Gastroesophageal sphincter (tissue), 4 donors: ENCODE measurements around the gene PKP3. TPM values are rescaled to one million over a fixed set of nuclear protein-coding genes. Genes with fewer than 3 reads are reported as not detected.

ENCODE experiments used
- ATAC-seq: fragments of 150-250 bp; one replicate; pipeline ENCODE4 v1.9.1; 2016; ENCODE audit warnings: mild to moderate bottlenecking, moderate library complexity
- H3K27ac ChIP-seq, 4 donors: fragments of 200-600 bp; sonication (generic) in 3 of 4; 1 replicate in 3 of 4; 2 replicates in 1 of 4; pipeline ENCODE4 v1.5.1; 2016 to 2019
- H3K27me3 ChIP-seq: fragments of 200-600 bp; sonication (generic); one replicate; pipeline ENCODE4 v1.5.1; 2019
- H3K36me3 ChIP-seq, 2 donors: fragments of 200-600 bp; sonication (generic); one replicate each; pipeline ENCODE4 v1.5.1; 2019; ENCODE audit warnings: control low read depth in 1 of 2
- H3K4me1 ChIP-seq, 3 donors: fragments of 200-600 bp; sonication (generic); 1 replicate in 2 of 3; 2 replicates in 1 of 3; pipeline ENCODE4 v1.5.1; 2016 to 2019; ENCODE audit warnings: control low read depth in 2 of 3
- H3K4me3 ChIP-seq, 2 donors: fragments of 200-600 bp; sonication (generic); one replicate each; pipeline ENCODE4 v1.5.1; 2019; ENCODE audit warnings: mild to moderate bottlenecking in 1 of 2, moderate library complexity in 1 of 2
- H3K9me3 ChIP-seq, 3 donors: fragments of 200-600 bp; sonication (generic); one replicate each; pipeline ENCODE4 v1.5.1; 2017 to 2019; ENCODE audit warnings: control low read depth in 2 of 3
- CTCF ChIP-seq, 4 experiments: fragments of 200-600 bp in 2 of 4; fragments of 450-650 bp in 2 of 4; sonication (generic) in 1 of 4; IDR thresholded peaks; one replicate each; pipeline ENCODE4 v1.5.1; 2017 to 2019; ENCODE audit warnings: antibody characterized with exemption in 4 of 4, mild to moderate bottlenecking in 2 of 4, moderate library complexity in 2 of 4
- EP300 ChIP-seq: sonication (generic); formaldehyde crosslinking; IDR thresholded peaks from one replicate; pipeline ENCODE4 v1.6.1; 2017; ENCODE audit warnings: antibody characterized with exemption, mild to moderate bottlenecking
- POLR2A ChIP-seq, 2 donors: fragments of 450-650 bp; IDR thresholded peaks; one replicate each; pipeline ENCODE4 v1.6.1; 2017; ENCODE audit warnings: antibody characterized with exemption in 2 of 2, mild to moderate bottlenecking in 2 of 2, moderate library complexity in 1 of 2
- POLR2AphosphoS5 ChIP-seq: sonication (generic); formaldehyde crosslinking; IDR thresholded peaks from one replicate; pipeline ENCODE4 v1.6.1; 2017; ENCODE audit warnings: antibody characterized with exemption
- WGBS, 2 donors: methylation state at CpG; one replicate each; pipeline ENCODE4 v1.1.5; 2018; ENCODE audit warnings: low coverage in 1 of 2; 5-methylcytosine and 5-hydroxymethylcytosine counted together
- total RNA-seq, 4 donors: library from RNA; depleted of rRNA; stranded (reverse); fragments of >200 nt; gene quantifications; one replicate each; pipeline ENCODE4 v1.1.0, GENCODE V29; 2016

Gene PKP3
- total RNA-seq, 4 donors from 2014 or later = 0.67 to 14.3 (median 2.3) TPM

GRCh38 chr11:368414-369335 is 25.3 kb upstream of the PKP3 start:
- peak overlapping the region in 2 of 4 donors; percentile 41 to 50 for H3K27ac ChIP-seq
- peak; percentile 32 for ATAC-seq
- no peaks in the 10 kb centered on the region for H3K9me3 ChIP-seq
- 0% methylated on average over 1 to 2 of the region's 61 CpGs for WGBS, 2 donors
- H3K4me3 ChIP-seq = peak overlapping the region; percentile 26 to 56
- peaks cover 0 to 3% of the 10 kb centered on the region in 2 donors for H3K36me3 ChIP-seq
- H3K27me3 ChIP-seq = peaks cover 33% of the 10 kb centered on the region
- peaks cover 0 to 29% (median 8%) of the 10 kb centered on the region in 3 donors for H3K4me1 ChIP-seq
- no peak for TF ChIP-seq POLR2A (IDR thresholded peaks at IDR 0.05)
- peak in 1 of 4 experiments; percentile 10 for TF ChIP-seq CTCF (IDR thresholded peaks at IDR 0.05)
- no peak for TF ChIP-seq EP300
- no peak for TF ChIP-seq POLR2AphosphoS5

- Histone ChIP-seq H3K4me3 (peak within 1 kb of the TSS; percentile 26 to 56), H3K9me3 (no peaks in the 10 kb centered on the region), H3K4me1 (peaks cover 0 to 29% (median 8%) of the 10 kb centered on the region in 3 donors), H3K27ac (peak within 1 kb of the TSS in 2 of 4 donors; percentile 41 to 50), H3K27me3 (peaks cover 28% of the 10 kb centered on the region), H3K36me3 (peaks cover 0 to 6% of the 10 kb centered on the region in 2 donors)
- no peak for TF ChIP-seq EP300
- no peak for TF ChIP-seq CTCF (IDR thresholded peaks at IDR 0.05)
- TF ChIP-seq POLR2A (IDR thresholded peaks at IDR 0.05) = no peak
- peak; percentile 79 for ATAC-seq
- no CpG with 5 or more reads among the region's 118 CpGs for WGBS, 2 donors
These were observed 24.5 kb upstream of the PKP3 start, which contains the start of gene B4GALNT4 for GRCh38 chr11:369336-370018. Gene B4GALNT4, plus strand, starts transcription at chr11:369499. Its CDS starts 305 bp downstream, at chr11:369804.

DNA sequence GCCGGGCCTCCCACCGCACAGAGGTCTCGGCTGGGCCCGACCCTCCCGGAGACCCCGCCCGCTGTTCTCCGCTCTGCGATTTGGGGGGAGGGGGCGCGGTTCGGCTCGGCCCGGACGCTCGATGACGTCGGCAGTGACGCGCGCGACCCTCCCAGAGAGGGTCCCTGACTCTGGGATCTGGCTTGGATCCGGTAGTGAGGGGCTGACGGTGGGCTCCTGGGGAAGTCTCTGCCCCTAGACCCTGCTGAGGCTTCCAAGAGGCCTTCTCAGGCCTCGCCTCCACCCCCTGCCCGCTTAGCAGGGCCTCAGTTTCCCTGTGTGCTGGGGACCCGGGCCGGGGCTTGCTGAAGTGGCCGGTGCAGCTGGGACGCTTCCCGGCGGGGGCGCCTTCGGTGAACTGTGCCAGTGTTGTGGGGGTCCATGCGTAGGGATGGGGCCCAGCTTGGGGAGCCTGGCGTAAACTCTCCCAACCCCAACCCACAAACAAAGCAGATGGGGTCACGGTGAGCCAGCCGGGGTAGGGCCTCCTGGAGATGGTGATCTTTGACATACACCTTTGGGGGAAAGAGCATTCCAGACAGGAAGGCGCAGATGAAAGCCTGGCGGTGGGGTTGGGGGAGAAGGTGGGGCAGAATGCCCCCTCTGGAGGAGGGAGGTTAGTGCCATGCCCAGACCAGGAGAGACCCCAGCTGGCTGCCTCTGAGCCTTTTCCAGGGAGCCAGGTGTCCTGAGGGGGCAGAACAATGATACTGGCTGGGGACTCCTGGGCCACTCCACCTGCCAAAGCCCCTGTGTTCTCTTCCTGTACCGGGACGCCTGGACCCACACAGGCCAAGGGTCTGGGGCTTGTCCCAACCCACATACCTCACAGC is 23.7 kb upstream of the PKP3 start:
- Histone ChIP-seq H3K27ac (no peak overlapping the region), H3K4me1 (peaks cover 0 to 29% (median 8%) of the 10 kb centered on the region in 3 donors), H3K4me3 (peak overlapping the region in 1 of 2 donors; percentile 56), H3K27me3 (peaks cover 19% of the 10 kb centered on the region), H3K36me3 (peaks cover 0 to 6% of the 10 kb centered on the region in 2 donors), H3K9me3 (no peaks in the 10 kb centered on the region)
- TF ChIP-seq CTCF (IDR thresholded peaks at IDR 0.05) = no peak
- TF ChIP-seq POLR2A (IDR thresholded peaks at IDR 0.05) = no peak
- TF ChIP-seq POLR2AphosphoS5 = no peak
- TF ChIP-seq EP300 = no peak
- no CpG with 5 or more reads among the region's 42 CpGs for WGBS, 2 donors
- ATAC-seq = no peak

DNA sequence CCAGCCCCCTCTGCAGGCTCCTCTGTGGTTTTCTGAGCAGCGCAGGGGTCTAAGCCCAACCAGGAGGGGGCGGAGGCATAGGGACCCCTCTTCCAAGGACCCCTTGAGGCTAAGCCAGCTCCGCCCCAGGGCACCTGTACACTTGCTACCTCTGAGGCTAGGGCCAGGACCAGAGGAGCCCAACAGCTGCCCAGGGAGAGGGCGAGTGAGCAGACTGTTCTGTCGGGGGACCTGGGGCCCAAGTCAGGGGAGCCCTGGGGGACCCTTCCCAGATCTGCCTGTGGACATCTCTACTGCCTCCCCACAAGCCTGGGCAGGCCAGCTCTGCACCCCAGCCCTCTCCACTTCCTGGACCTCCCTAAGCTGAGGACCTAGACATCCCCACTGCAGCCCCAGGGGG is 23.0 kb upstream of the PKP3 start:
- Histone ChIP-seq H3K27ac (no peak overlapping the region), H3K36me3 (peaks cover 0 to 13% of the 10 kb centered on the region in 2 donors), H3K4me1 (peaks cover 0 to 29% (median 8%) of the 10 kb centered on the region in 3 donors), H3K4me3 (no peak overlapping the region), H3K27me3 (peaks cover 18% of the 10 kb centered on the region), H3K9me3 (no peaks in the 10 kb centered on the region)
- no peak for ATAC-seq
- TF ChIP-seq POLR2A (IDR thresholded peaks at IDR 0.05) = no peak
- TF ChIP-seq POLR2AphosphoS5 = no peak
- TF ChIP-seq CTCF (IDR thresholded peaks at IDR 0.05) = no peak
- TF ChIP-seq EP300 = no peak
- WGBS, 2 donors = 90% methylated on average over 2 of the region's 5 CpGs; no CpG with 5 or more reads in 1 of the 2 donors
